ENCODE data around the gene PSMA8.
A peak's percentile ranks its signal among the peaks of the same experiment; 100 is the strongest.

The PSMA8 gene

GRCh38 chr18:26175481-26175880 is 41.8 kb downstream of the PSMA8 start:
- no peak for TF ChIP-seq CTCF (IDR thresholded peaks at IDR 0.05; ENCODE audit: insufficient read depth, missing control alignments)
- FAIRE-seq, result peak; percentile 53

GRCh38 chr18:26176134-26176533 is 42.5 kb downstream of the PSMA8 start:
- no peak for TF ChIP-seq CTCF (IDR thresholded peaks at IDR 0.05; ENCODE audit: insufficient read depth, missing control alignments)
- no peak for FAIRE-seq
- no peak for DNase-seq (ENCODE audit: insufficient read length, low spot score)

More at GRCh38 chr18:26175481-26175880, 41.8 kb downstream of the PSMA8 start:
- DNase-seq (ENCODE audit: insufficient read length, low spot score), result no peak

GRCh38 chr18:26181343-26181826 is 47.7 kb downstream of the PSMA8 start:
- TF ChIP-seq CTCF (IDR thresholded peaks at IDR 0.05; ENCODE audit: insufficient read depth, missing control alignments), result no peak
- no peak for FAIRE-seq
- no peak for DNase-seq (ENCODE audit: insufficient read length, low spot score)

- FAIRE-seq, result no peak
- no peak for DNase-seq (ENCODE audit: insufficient read length, low spot score)
- TF ChIP-seq CTCF (IDR thresholded peaks at IDR 0.05; ENCODE audit: insufficient read depth, missing control alignments), result no peak
These were observed 49.9 kb downstream of the PSMA8 start for GRCh38 chr18:26183395-26184112.

- no peak for DNase-seq (ENCODE audit: insufficient read length, low spot score)
- no peak for TF ChIP-seq CTCF (IDR thresholded peaks at IDR 0.05; ENCODE audit: insufficient read depth, missing control alignments)
- FAIRE-seq, result no peak
These were observed 51.6 kb downstream of the PSMA8 start for GRCh38 chr18:26185267-26185666.

- TF ChIP-seq CTCF (IDR thresholded peaks at IDR 0.05; ENCODE audit: insufficient read depth, missing control alignments), result no peak
- DNase-seq (ENCODE audit: insufficient read length, low spot score) (no peak), FAIRE-seq (no peak)
These were observed 56.8 kb downstream of the PSMA8 start for GRCh38 chr18:26190506-26190905.

GRCh38 chr18:26192233-26192632 is 58.6 kb downstream of the PSMA8 start:
- no peak for TF ChIP-seq CTCF (IDR thresholded peaks at IDR 0.05; ENCODE audit: insufficient read depth, missing control alignments)
- no peak for DNase-seq (ENCODE audit: insufficient read length, low spot score)
- FAIRE-seq, result no peak

Measured in D721Med (cell line).